B cell (primary cell): Measurements from ENCODE around the gene PKP2. TPM values are rescaled to one million over a fixed set of nuclear protein-coding genes. Genes with fewer than 3 reads are reported as not detected.

Experiments used
- ATAC-seq: fragments of 200-7000 bp; cut with Tn5 transposase; one replicate; pipeline ENCODE4 v1.10.0; 2021; ENCODE audit warnings: low read depth, mild to moderate bottlenecking, moderate number of reproducible peaks, moderate library complexity
- CTCF ChIA-PET: fragments of 350-600 bp; sonication (Branson Sonifier 250); formaldehyde crosslinking; loops from one replicate; lab custom pipeline; 2021; ENCODE audit warnings: antibody characterized with exemption, inconsistent platforms; lab: Charles Lee
- POLR2A ChIA-PET: fragments of 350-600 bp; sonication (Branson Sonifier 250); formaldehyde crosslinking; loops from one replicate; lab custom pipeline; 2021; ENCODE audit warnings: antibody characterized with exemption; lab: Charles Lee
- DNase-seq: peaks from one replicate; pipeline ENCODE4 v3.0.0; 2013
- H2AFZ ChIP-seq: 2 replicates; pipeline ENCODE4 v1.6.1; 2012; ENCODE audit warnings: mild to moderate bottlenecking, low read depth, low read length; ENCODE audit not compliant: insufficient read depth, poor library complexity, severe bottlenecking
- H3K27ac ChIP-seq, 2 donors: 1 replicate in 1 of 2; 2 replicates in 1 of 2; pipeline ENCODE4 v1.5.1; 2012 to 2013; ENCODE audit warnings: low read length in 2 of 2, mild to moderate bottlenecking in 2 of 2, moderate library complexity in 1 of 2
- H3K27me3 ChIP-seq, 4 experiments: fragments of 200-600 bp in 1 of 4; sonication (generic) in 1 of 4; replicated peaks in 1 of 4; 1 replicate in 2 of 4; 2 replicates in 2 of 4; pipeline versions ENCODE4 v1.6.1 to v1.7.0; 2013 to 2016; ENCODE audit warnings: low read length in 3 of 4, mild to moderate bottlenecking in 2 of 4, mixed read lengths in 1 of 4, moderate library complexity in 1 of 4; ENCODE audit not compliant: insufficient read depth in 4 of 4, control insufficient read depth in 3 of 4; ENCODE audit errors: control extremely low read depth in 1 of 4
- H3K36me3 ChIP-seq, 2 experiments: replicated peaks in 1 of 2; 1 replicate in 1 of 2; 2 replicates in 1 of 2; pipeline versions ENCODE4 v1.6.1 to v1.7.1; 2013; ENCODE audit warnings: low read length in 1 of 2; ENCODE audit not compliant: insufficient read depth in 2 of 2, control insufficient read depth in 1 of 2; ENCODE audit errors: control extremely low read depth in 1 of 2, extremely low read depth in 1 of 2
- H3K4me1 ChIP-seq, 2 donors: fragments of 200-600 bp in 1 of 2; sonication (generic) in 1 of 2; 1 replicate in 1 of 2; 2 replicates in 1 of 2; pipeline versions ENCODE4 v1.5.1 to v1.6.1; 2013 to 2017; ENCODE audit warnings: low read length in 2 of 2; ENCODE audit not compliant: control insufficient read depth in 2 of 2, insufficient read depth in 2 of 2
- H3K4me2 ChIP-seq: replicated peaks from 2 replicates; pipeline ENCODE3; 2012; ENCODE audit warnings: mild to moderate bottlenecking, low read depth, low read length; ENCODE audit not compliant: poor library complexity, severe bottlenecking
- H3K4me3 ChIP-seq, 5 experiments: fragments of 200-600 bp in 1 of 5; sonication (generic) in 1 of 5; 1 replicate in 3 of 5; 2 replicates in 2 of 5; pipeline versions ENCODE4 v1.5.1 to v1.7.0; 2011 to 2016; ENCODE audit warnings: low read length in 4 of 5, mild to moderate bottlenecking in 4 of 5, low read depth in 2 of 5, control low read depth in 1 of 5, moderate library complexity in 1 of 5; ENCODE audit not compliant: insufficient read depth in 1 of 5; ENCODE audit errors: control extremely low read depth in 1 of 5, extremely low read depth in 1 of 5
- H3K79me2 ChIP-seq: fragments of 200-600 bp; sonication (generic); one replicate; pipeline ENCODE4 v1.6.0; 2016; ENCODE audit warnings: low read length; ENCODE audit not compliant: control insufficient read depth, insufficient read depth
- H3K9ac ChIP-seq: fragments of 200-600 bp; sonication (generic); 2 replicates; pipeline ENCODE4 v1.6.1; 2017; ENCODE audit warnings: mild to moderate bottlenecking, low read length, moderate library complexity
- H3K9me3 ChIP-seq, 3 donors: one replicate each; pipeline versions ENCODE4 v1.6.1 to v1.7.1; 2013; ENCODE audit warnings: low read length in 2 of 3; ENCODE audit not compliant: control insufficient read depth in 2 of 3, insufficient read depth in 1 of 3; ENCODE audit errors: control extremely low read depth in 1 of 3
- H4K20me1 ChIP-seq: 2 replicates; pipeline ENCODE4 v1.6.0; 2012; ENCODE audit warnings: mild to moderate bottlenecking, low read length; ENCODE audit not compliant: insufficient read depth, control insufficient read depth, poor library complexity, severe bottlenecking
- H3K27ac Mint-ChIP-seq: one replicate; pipeline ENCODE4 v1.8.0; 2021; ENCODE audit warnings: mixed read lengths
- H3K27me3 Mint-ChIP-seq: one replicate; pipeline ENCODE4 v1.8.0; 2021; ENCODE audit warnings: mixed read lengths
- H3K4me1 Mint-ChIP-seq: one replicate; pipeline ENCODE4 v1.8.0; 2021; ENCODE audit warnings: mixed read lengths
- H3K4me3 Mint-ChIP-seq: one replicate; pipeline ENCODE4 v1.8.0; 2021; ENCODE audit warnings: mixed read lengths
- H3K9me3 Mint-ChIP-seq: one replicate; pipeline ENCODE4 v1.8.0; 2022; ENCODE audit warnings: mixed read lengths; ENCODE audit not compliant: insufficient read depth
- EZH2 ChIP-seq: IDR thresholded peaks from 2 replicates; pipeline ENCODE4 v1.6.1; 2012; ENCODE audit warnings: borderline replicate concordance, low read depth, mild to moderate bottlenecking, moderate library complexity, low read length; ENCODE audit not compliant: insufficient read depth, poor library complexity, severe bottlenecking
- WGBS: methylation state at CpG from one replicate; pipeline ENCODE4 v1.1.5; 2013; ENCODE audit warnings: missing lambda C conversion rate; ENCODE audit not compliant: insufficient coverage; 5-methylcytosine and 5-hydroxymethylcytosine counted together
- intact Hi-C: fragments of 100-400 bp; cut with micrococcal nuclease; formaldehyde crosslinking; loops from one replicate; pipeline ENCODE4 v1.10.0; 2022
- polyA plus RNA-seq: library from polyadenylated mRNA; depleted of rRNA; stranded (reverse); fragments of >200 nt; gene quantifications from 2 replicates; pipeline ENCODE4 v1.2.3, GENCODE V29; 2012
- total RNA-seq, 2 donors: library from RNA; stranded (reverse); fragments of 120-200 nt in 1 of 2; gene quantifications; 1 replicate in 1 of 2; 2 replicates in 1 of 2; pipeline versions ENCODE4 v1.2.3 to v1.2.4, GENCODE V29; 2013 to 2022
- TF ChIP-seq, protein P1 (sequence below): fragments of 200-600 bp; IDR thresholded peaks from one replicate; pipeline ENCODE4 v1.8.0; 2022; ENCODE audit warnings: antibody characterized with exemption, mild to moderate bottlenecking

The PKP2 gene
- total and polyA plus RNA-seq, 2 donors (not counting 1 experiment from before 2014, with no cell fraction given): not detected

DNA sequence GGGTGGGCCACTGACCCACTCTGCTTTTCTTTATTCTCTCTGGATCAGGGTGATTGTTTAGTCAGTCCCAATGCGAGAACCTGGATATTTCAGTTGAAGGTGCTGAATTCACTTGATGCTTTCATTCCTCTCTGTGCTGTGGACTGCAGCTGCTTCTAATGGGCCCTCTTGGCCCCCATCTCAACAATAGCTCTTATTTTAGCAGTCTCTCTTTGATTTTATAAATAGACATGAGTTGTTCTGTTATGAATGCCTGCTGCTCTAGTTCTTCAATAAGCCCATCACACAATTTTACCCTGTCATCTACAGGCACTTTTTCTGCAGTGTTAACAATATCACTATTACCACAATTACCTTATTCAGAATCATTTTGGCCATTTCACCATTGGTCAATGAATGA is 86.7 kb downstream of the PKP2 start:
- H2AFZ ChIP-seq: no peak overlapping the region
- peaks cover 0 to 1% (median 0%) of the 10 kb centered on the region in 4 experiments for H3K27me3 ChIP-seq
- POLR2A ChIA-PET: no interaction called here

DNA sequence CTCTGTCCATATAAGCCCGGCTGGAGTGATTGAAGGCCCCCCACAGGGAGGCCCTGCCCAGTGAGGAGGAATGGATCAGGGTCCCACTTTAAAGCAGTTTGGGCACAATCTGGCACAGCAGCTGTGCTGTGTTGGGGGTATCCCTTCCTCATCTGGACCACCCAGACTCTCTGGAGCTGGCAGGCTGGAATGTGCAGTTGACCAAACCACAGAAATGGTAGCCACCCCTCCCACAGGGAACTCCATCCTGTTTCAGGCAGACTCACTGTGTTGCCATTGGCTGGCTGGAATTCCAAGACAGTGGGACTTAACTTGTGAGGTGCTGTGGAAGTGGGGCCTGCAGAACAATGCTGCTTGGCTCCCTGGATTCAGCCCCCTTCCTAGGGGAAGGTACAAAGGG is 87.4 kb downstream of the PKP2 start:
- CTCF ChIA-PET: no interaction called here
- no peaks in the 10 kb centered on the region for H3K79me2 ChIP-seq

More for the DNA sequence above, 86.7 kb downstream of the PKP2 start:
- CTCF ChIA-PET: no interaction called here
- Mint-ChIP-seq H3K27ac (no peak overlapping the region), H3K27me3 (peaks cover 22% of the 10 kb centered on the region), H3K4me3 (no peak overlapping the region), H3K9me3 (peaks cover 2% of the 10 kb centered on the region), H3K4me1 (no peaks in the 10 kb centered on the region)
- Histone ChIP-seq H3K79me2 (no peaks in the 10 kb centered on the region), H3K9ac (no peak overlapping the region), H3K36me3 (no peaks in the 10 kb centered on the region), H4K20me1 (no peaks in the 10 kb centered on the region), H3K4me3 (no peak overlapping the region), H3K9me3 (peaks cover 0 to 6% (median 0%) of the 10 kb centered on the region in 3 donors), H3K4me1 (no peaks in the 10 kb centered on the region), H3K27ac (no peak overlapping the region), H3K4me2 (no peak overlapping the region)
- DNase-seq (no peak), ATAC-seq (no peak)
- intact Hi-C loops: no loop called here
- TF ChIP-seq, protein P1, sequence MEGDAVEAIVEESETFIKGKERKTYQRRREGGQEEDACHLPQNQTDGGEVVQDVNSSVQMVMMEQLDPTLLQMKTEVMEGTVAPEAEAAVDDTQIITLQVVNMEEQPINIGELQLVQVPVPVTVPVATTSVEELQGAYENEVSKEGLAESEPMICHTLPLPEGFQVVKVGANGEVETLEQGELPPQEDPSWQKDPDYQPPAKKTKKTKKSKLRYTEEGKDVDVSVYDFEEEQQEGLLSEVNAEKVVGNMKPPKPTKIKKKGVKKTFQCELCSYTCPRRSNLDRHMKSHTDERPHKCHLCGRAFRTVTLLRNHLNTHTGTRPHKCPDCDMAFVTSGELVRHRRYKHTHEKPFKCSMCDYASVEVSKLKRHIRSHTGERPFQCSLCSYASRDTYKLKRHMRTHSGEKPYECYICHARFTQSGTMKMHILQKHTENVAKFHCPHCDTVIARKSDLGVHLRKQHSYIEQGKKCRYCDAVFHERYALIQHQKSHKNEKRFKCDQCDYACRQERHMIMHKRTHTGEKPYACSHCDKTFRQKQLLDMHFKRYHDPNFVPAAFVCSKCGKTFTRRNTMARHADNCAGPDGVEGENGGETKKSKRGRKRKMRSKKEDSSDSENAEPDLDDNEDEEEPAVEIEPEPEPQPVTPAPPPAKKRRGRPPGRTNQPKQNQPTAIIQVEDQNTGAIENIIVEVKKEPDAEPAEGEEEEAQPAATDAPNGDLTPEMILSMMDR: no peak
- no peak for TF ChIP-seq EZH2
- WGBS: 100% methylated on average over 1 of the region's 1 CpG

More for the DNA sequence above, 87.4 kb downstream of the PKP2 start:
- intact Hi-C loops: no loop called here
- ATAC-seq: no peak
- Histone ChIP-seq H3K9ac (no peak overlapping the region), H4K20me1 (no peaks in the 10 kb centered on the region), H3K4me3 (no peak overlapping the region), H3K9me3 (peaks cover 0 to 6% (median 0%) of the 10 kb centered on the region in 3 donors), H3K36me3 (no peaks in the 10 kb centered on the region), H3K27ac (no peak overlapping the region), H3K4me2 (no peak overlapping the region), H2AFZ (no peak overlapping the region), H3K27me3 (no peaks in the 10 kb centered on the region), H3K4me1 (no peaks in the 10 kb centered on the region)
- Mint-ChIP-seq H3K4me1 (no peaks in the 10 kb centered on the region), H3K27me3 (peaks cover 20% of the 10 kb centered on the region), H3K27ac (no peak overlapping the region), H3K4me3 (no peak overlapping the region), H3K9me3 (peaks cover 2% of the 10 kb centered on the region)
- TF ChIP-seq, protein P1: no peak
- TF ChIP-seq EZH2: no peak
- POLR2A ChIA-PET: no interaction called here
- WGBS: no CpG with 5 or more reads among the region's 1 CpG
- no peak for DNase-seq
